Inflammatory macrophage (primary cell): ENCODE results near the gene SAP30L.

Experiments
- DNase-seq, 2 donors: peaks; one replicate each; pipeline ENCODE4 v3.0.0-alpha.2; 2020 to 2022

Gene SAP30L

DNA sequence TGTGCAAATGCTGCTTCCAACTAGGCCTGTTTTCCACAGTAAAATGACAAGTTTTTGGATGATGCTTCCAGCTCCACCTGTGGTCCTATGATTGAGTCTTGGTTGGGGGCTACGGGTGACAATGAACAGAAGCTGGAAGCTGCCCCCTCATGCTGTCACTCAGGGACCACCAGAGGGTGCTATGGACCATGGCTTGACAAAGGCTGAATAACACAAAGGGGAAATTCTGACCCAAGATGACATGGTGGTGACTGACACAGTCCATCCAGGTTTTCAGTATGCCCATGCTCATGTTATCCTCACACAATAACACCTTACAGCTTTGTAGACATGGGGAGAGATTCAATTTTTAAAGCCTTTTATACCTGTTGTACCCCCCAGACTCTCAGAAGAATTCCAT is 23.9 kb upstream of the SAP30L start:
- DNase-seq, result no peak

DNA sequence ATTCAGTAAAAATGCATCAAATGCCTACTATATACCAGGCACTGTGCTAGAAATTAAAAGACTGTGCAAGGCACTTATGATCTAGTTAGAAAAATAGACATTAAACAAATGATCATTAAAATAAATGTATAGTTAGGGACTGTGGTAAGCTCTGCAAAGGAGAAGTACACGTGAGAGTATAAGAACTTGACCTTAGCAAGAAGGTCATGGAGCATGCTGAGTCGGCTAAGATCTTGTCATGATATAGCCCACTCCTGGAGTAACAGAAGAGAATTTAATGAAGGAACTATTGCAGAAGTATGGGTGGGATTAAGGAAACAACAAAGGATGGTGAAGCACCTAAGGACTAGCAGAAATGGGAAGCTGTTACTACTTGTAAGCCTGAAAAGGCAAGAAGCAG is 23.5 kb upstream of the SAP30L start:
- DNase-seq, result no peak

DNA sequence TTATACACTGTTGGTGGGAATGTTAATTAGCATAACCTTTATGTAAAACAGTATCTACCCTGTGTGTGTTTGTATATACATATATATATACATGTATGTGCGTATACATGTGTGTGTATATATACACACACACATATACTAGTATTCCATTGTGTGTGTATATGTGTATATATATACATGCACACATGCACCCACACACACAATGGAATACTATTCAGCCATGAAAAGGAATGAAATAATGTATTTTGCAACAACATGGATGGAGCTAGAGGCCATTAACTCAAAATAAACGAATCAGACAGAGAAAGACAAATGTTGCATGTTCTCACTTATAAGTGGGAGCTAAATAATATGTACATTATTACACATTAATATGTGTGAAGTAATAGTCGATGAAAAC is 17.6 kb upstream of the SAP30L start:
- DNase-seq, result no peak

DNA sequence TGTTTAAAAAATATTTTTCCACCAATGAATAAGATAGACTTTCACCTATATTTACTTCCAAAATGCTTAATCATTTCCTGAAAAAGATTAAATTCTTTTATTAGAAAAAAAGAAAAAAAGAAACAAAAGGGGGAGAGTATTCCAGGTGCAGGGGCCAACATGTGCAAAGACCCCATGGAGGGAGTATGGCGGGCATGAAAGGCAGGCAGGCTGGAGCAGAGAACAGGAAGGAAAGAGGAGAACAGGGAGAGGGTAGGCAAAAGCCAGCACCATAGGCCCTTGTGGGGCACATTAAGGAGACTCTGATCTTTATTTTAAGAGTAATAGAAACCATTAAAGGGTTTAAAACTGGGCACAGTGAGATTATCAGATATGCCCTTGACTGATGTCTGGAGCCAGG is 16.5 kb upstream of the SAP30L start:
- no peak for DNase-seq

DNA sequence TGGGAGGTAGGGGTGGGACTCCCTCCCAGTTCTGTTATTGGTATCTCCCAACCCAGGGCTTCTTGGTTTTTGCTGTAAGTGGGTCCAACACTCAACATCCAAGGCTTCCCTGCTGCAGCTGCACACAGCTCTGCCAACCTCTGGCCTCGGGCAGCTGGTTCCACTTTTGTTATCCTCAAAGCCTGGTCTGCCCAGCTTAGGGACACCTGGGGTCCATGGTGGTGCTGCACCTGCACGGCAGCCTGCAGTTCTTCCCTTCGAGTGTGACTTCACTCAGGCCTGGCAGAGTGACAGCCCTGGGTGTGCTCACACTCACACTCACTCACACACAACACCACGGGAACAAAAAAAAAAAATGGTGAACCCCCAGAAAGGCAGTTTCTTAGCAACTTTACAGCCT is 15.3 kb upstream of the SAP30L start:
- no peak for DNase-seq

DNA sequence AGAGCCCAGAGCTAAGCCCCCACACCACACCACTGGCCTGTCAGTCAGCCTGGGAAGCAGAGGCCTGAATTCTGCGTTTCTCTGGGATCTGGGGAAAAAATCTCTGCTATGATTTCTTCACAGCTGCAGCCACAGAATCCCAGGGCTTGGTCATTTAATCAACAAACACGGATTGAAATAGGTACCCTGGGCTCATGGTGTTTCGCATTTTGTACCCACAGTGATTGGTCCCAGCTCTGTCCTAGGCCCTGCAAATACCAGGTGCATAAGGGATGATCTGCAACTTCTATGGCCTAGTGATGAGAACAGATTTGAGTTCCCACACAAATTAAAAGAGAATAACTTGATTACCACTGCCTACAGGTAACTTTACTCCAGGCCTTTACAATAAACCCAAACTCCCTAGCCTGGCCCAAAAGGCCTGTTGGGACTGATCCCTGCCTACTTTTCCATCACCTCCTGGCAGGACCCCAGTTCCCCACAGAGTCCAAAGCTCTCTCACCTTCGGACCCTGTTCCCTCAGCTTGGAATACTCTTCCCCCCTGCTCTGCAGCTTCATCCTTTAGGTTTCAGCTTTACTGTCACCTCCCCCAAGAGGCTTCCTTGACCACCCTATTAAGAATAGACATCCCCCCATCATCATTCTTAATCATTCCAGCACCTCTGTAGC is 14.7 kb upstream of the SAP30L start:
- DNase-seq, result no peak

DNA sequence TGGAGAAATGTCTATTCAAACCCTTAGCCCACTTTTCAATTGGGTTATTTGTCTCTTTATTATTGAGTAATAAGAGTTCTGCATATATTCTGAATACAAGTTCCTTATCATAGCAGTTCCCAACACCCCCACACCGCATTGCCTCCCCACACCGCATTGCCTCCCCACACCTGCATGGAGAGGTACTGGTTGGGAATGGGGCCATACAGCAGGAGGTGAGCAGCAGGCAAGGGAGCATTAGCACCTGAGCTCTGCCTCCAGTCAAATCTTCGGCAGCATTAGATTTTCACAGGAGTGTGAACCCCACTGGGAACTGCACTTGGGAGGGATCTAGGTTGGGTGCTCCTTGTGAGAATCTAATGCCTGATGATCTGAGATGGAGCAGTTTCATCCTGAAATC is 10.6 kb upstream of the SAP30L start:
- DNase-seq, result no peak

DNA sequence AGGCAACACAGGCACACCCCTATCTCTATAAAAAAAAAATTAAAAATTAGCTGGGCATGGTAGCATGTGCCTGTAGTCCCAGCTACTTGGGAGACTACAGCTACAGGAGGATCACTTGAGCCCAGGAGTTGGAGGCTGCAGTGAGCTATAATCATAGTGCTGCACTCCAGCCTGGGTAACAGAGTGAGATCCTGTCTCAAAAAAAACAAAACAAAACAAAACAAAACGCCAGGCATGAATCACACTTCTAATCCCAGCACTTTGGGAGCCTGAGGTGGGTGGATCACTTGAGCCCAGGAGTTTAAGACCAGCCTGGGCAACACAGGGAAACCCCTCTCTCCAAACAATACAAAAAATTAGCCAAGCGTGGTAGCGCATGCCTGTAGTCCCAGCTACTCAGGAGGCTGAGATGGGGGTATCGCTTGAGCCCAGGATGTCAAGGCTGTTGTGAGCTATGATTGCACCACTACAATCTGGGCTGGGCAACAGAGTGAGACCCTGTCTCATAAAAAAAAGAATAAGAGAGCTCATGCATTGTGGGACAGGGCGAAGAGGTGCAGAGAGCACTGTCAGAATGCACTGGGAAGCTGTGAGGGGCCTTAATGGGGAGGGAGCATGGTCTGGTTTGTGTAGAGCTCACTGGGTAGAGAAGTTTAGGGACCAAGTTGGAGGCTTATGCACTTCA is 8.4 kb upstream of the SAP30L start:
- DNase-seq, result no peak

DNA sequence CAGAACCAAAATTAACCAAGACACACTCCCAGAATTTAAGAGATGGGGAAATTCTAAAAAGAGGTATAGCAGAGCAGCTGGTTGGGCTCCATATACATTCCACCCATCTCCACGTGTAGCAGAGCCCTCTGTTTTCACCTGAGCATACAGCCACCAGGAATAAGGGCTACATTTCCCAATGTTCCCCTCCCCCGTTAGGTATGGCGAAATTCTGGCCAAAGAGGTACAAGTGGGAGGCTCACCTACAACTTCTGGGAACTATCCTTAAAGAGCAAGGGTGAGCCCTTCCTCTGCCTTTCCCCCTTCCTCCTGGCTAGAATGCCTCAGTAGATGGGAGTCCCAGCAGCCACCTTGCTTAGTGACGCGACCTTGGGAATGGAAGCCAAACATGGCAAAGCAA is 5.3 kb upstream of the SAP30L start:
- DNase-seq, result no peak

DNA sequence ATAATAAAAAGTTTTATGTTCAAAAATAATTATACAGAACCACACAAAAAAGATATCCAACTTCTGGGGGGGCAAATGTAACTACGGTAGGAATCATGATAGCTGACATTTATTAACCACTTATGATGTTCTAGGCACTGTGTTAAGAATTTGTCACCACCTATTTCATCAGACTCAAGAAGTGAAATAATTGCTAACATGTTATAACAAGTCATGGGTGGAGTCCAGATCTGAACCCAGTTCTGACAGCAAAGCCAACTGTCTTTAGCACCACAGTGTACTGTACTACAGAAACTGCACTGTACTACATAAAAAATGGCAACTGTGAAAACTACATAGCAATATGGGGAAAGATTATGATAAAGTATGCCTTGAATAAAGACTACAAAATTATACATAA is 3.0 kb upstream of the SAP30L start:
- DNase-seq, result no peak

DNA sequence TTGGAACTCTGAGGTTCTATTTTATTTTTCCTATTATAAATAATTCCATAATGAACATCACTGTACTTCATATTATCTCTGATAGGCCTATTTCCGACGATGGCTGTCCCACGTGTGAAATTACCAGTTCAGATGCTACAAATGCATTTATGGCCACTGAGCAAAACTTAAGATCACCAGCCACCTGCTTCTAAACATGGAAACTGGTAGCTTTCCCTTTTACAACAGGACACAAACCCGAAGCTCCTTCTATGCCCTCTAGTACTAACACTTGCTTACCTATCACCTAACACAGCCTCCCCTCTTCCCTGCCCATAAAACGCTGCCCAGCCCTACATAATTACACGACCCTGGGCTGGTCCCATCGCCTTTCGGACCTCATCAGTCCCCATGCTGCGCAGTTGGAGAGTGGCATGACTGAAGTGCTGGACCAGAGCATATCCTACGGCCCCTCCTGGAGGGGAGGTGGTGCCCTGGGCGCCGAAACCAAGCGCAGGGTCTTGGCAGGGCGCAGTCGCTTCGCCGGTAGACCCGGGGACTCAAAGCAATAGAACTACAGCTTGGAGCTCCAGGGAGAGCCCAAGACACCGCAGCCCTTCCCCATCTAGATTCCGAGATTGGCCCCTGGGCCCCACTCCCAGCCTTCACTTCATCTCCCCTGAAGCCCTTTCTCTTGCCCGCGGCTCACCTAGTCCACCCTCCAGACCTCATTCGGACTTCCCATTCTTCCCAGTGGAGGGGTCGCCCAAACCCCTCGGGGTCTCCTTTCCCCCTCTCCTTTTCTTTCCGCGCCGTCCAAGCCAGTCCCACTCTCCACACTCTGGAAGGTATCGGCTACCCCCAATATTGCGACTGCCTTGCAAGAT is 1.0 kb upstream of the SAP30L start:
- no peak for DNase-seq

DNA sequence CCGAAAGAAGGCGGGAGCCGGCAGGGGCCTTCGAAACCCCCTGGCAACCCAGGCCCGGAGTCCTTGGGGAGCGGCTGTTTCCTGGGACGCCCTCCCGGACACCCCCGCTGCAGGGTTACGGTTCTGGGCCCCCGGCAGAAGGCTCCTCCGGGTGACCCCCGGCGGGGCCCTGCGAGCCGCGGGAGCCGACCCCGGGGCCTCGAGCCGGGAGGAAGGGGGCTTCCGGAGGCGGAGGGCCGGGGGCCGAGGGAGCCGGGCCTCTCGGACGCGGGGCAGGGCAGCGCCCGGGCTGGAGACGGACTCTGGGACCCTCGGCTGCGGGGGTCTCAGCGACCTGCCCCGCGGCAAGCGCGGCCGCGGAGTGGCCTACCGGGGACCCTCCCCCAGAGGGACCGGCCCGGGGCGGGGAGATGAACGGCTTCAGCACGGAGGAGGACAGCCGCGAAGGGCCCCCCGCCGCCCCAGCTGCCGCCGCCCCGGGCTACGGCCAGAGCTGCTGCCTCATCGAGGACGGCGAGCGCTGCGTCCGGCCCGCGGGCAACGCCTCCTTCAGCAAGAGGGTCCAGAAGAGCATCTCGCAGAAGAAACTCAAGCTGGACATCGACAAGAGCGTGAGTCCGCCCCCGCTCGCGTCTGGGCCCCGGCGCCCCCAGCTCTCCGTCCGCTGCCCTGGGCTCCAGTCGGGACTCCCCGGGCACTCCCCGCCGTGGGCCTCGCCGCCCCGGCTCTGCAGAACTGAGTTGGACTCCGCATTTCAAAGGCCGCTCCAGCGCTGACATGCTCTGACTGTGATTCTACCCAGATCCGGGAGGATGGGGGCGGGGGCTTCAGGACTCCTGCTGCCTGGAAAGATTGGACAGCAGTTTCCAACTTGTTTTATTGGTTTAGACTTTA is 645 bp downstream of the SAP30L start:
- DNase-seq, result peak; percentile 20 to 25

DNA sequence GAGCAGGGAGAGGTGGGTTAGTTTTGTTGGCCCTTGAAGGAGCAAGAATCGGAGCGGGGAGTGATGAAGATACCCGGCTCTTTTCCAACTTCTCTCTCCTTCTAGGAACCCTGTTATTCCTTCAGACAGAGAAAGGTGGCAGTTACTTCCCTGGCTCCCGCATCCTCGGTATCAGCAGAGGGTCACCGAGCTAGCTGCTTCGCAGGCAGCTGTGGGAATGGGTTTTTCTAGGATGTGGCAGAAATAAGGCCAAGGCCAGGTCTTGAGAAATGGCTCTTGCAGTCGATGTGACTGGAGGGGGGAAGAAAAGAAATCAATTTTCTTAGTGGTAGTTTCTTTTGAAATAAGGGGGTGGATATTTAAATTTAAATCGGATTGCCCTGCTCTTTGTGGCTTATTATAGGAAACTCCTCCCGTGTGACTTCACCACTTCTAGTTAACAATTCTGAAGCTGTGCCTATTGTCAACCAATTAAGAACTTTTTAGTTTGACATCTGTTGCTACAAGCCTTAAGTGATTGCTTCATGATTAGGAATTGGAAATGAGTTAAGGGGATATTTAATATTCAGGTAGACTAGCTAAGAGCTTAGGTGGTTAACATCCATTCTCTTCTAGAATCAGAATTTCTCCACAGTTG is 1.4 kb downstream of the SAP30L start:
- peak in 1 of 2 donors; percentile 24 for DNase-seq

DNA sequence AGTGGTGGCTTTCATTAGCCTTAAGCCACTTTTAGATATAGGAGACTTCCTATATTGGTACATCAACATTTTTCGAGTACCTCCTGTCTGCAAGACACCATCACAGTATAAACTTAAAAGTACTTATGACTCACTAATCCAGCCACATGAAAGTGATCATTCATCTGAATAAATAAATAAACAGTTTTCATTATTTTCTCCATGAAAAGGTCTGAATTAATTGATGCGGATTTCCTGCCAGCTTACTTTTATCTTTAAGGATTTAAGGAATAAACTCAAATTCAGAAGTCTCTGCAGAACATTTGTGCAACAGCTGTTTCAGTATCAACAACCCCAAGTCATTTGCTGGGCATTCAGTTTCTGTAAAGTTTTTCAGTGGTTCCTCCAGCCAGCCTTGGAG is 4.0 kb downstream of the SAP30L start:
- DNase-seq, result no peak

DNA sequence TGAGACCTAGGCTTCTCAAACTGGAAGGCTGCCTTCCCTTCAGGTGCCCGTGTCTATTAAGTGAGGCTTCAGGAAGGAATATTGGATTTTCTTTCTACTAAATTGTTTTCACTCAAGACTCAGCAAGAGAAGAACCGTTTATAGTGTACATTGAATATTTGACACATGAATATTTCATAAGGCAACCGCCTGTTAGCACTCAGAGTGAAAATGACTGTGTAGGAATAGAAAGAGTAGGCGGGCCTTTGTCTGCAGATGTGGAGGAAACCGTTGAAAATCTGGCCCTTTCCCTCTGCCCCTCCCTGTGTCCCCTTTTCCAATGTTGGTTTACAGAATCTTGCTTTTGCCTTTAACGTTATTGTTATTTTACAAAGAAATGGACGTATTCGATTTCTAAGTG is 6.2 kb downstream of the SAP30L start:
- DNase-seq, result no peak

DNA sequence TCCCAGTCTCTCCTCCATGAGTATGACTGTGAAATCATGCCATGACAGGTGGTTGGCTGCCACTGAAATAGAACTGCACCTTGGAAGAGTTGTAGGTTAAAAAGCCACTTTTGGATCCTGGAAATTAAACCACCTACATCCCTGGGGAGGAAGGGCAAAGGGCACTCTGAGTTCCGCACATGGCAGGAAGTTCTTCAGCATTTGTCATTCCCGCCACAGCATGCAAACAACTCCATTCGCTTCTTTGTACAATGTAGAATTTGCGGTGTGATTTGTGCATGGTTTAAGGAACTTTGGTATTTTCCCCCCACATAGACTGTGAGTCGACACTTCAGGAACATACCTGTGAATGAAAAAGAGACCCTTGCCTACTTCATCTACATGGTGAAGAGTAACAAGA is 9.8 kb downstream of the SAP30L start:
- no peak for DNase-seq

DNA sequence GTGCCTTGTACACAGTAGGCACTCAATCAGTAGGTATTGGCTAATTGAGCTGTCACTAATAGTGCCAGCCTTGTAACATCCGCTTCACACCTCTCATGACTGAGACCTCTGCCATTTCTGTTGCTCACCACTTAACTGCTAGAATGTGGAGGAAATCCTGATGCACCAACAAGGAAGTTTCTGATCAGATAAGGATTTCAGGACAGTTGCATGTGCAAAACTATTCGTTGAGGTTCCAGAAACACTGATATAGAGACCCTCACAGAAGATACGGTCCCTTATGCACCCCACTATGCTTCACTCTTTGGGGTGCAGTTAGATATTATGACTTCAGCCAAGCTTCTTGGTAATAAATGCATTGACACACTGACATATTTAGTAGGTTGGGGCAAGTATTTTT is 10.7 kb downstream of the SAP30L start:
- DNase-seq, result no peak

DNA sequence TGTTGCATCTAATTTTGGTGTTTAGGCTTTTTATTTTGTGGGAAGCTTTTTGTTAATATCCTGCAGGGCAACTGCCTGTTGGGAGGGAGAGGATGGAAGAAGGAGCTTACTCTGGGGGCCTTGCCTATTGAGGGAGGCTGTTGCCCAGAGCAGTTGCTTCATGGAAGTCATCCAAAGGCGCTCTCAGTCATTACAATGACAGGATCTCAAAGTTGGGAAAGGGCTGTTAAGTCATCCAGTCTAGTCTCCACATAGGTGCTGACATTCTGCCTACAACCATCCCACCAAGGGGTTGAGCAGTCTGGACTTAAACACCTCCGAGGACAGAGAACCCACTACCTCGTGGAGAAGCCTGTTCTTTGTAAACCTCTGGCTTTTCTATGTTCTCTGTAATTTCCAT is 13.2 kb downstream of the SAP30L start:
- no peak for DNase-seq

DNA sequence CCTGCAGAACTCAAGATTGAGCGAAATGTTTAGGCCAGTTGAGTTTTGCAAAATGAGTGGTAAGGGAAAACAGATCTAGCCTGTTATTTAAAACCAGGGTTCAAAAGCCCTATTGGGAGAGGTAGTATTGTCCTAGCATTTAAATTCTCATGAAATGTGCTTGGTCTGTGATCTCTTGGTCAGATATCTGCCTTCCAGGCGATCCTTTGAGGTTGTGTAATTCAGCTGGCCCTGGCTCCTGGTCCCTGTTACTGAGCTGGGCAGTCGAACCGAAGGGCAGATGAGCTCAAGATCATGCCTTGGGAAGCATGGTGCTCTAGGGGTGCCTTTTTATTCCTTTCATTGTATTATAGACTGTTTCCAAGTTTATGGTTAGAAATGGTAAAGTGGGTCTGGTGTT is 14.4 kb downstream of the SAP30L start:
- DNase-seq, result no peak

DNA sequence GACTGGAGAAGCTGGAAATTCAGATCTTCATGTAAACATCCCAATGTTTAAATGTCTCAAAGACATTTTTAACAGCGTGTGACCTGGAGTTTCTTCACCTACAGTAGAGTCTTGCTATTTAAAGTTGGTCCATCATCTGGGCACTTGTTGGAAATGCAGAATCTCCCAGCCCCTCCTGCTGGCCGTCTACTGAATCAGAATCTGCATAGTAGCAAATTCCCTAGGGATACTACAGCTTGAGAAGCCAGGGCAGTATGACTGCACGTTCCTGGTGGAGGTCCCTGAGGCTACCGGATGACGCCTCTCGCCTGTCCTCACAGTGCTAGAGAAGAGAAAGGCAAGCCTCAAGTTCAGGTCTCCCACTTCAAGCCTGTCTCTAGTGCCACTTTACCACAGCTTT is 15.7 kb downstream of the SAP30L start:
- no peak for DNase-seq

DNA sequence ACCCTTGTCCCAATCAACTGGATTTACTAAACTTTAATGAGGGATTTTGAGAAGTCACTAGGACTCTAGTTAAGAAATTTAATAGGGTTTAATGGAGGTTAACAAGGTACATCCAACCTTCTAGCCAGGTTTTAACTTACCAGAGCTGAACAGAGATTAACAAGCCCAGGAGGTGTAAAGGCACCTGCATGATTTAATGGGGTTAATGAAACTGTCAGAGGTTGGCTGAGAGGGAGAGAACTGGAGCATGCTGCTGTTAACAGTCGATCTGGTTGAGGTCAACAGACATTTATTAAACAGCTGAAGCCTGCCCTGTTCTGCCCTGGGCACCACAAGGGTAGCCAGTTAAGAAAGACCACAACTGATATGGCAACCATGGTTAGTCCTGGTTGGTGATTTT is 18.6 kb downstream of the SAP30L start:
- no peak for DNase-seq

DNA sequence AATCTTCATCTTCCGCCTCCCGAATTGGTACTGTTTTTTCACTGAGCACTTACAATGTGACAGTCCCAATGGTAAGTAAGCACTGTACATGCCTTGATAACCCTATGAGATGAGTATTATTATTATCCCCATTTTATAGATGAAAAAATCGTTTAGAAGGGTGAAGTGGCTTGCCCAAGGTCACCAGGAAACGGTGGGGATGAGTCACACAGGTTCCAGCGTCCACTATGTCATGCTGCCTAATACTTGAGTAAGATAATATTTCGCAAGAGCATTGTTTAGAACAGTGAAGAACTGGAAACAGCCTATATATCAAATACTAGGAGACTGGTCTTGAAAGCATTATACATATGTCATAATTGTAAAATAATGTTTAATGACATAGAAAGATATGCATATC is 19.4 kb downstream of the SAP30L start:
- peak; percentile 67 to 78 for DNase-seq
